HG03575 (cell line): Measurements from ENCODE around the gene KRTAP6-2.

Source experiments
- ATAC-seq: cut with Tn5 transposase; IDR thresholded peaks from one replicate; pipeline ENCODE4 v1.9.1; 2021; ENCODE audit not compliant: unreplicated experiment, insufficient number of reproducible peaks, low FRiP score; ENCODE audit errors: extremely low read depth

KRTAP6-2 gene, protein sequence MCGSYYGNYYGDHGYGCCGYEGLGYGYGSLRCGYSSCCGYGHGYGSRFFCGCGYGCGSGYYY

DNA sequence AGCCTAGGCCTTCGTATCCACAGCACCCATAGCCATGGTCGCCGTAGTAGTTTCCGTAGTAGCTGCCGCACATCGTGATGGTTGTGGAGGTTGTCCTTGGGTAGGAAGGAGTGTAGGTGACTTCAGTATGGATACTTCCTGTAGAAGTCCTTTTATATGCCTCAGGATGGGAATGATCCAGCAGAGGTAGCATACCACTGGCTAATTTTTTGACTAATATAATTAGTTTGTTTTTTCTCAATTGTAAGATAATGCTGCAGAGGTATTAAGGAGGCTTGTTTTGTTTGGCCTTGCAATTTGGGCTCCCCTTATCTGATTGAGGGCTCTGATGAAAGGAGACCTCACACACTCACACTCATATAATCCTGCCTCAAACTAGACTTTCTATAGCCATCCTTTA lies at the start of gene KRTAP6-2:
Gene KRTAP6-2, minus strand, starts transcription at position 101 of the 400 bp plus-strand sequence. Its CDS starts 28 bp downstream, at position 73.
- ATAC-seq = no peak

DNA sequence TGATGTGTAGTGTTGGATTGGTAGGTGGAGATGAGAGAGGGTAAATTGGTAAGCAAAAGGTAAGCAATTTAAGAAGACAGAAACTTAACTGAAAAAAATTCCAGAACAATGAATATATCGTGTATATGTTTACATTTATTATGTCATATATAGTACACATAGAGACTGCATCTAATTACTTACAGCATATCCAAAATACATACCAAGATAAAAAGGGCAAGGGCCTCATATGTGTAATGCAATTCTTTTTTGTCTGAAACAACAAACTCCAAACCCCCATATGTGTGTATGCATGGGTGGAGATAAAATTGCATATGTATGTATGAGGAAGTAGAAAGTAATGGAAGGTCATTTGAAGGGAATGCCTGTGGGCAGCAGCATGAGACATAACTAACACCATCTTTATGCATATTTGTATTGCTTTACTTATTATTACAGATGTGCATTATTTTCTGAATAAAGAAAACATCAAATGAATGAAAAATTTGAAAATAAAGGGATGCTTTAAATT lies 48.3 kb upstream of the KRTAP6-2 start:
- ATAC-seq = no peak

DNA sequence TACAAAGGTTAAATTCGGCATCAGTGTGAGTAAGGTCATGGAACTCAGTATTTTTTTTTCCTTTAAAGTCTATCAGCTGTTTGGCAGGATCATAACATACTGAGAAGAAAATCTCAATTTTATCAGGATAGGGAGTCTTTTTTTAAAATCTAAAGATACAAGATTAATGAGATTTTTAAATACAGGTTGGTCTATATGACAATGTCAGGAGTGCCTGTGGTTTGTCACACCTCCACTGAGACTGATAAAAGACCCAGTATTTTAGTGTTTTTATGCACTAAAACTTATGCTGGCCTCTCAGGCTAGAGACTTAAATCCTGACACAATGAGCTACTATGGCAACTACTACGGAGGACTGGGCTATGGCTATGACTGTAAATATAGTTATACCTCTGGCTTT lies 43.9 kb upstream of the KRTAP6-2 start, which contains the start of gene KRTAP20-3:
Gene KRTAP20-3, plus strand, starts transcription at position 301 of the 400 bp plus-strand sequence.
- no peak for ATAC-seq

DNA sequence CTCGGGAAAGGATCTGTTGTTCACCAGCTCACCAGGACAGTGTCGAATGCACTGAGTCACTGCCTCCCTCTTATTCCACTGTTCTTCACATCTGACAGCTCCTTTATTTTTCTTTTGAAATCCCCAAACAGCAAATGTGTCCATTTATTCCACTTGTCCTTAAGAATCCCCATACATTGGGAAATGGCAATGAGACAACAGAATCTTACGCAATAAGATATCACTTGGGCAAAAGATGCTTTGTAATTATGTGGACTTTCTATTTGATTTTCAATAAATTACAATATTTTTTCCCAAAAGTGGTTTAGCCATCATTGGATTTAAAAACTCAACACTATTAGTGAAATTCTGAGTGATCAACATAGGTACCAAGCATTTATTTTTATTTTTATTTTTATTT lies 40.0 kb upstream of the KRTAP6-2 start:
- no peak for ATAC-seq

DNA sequence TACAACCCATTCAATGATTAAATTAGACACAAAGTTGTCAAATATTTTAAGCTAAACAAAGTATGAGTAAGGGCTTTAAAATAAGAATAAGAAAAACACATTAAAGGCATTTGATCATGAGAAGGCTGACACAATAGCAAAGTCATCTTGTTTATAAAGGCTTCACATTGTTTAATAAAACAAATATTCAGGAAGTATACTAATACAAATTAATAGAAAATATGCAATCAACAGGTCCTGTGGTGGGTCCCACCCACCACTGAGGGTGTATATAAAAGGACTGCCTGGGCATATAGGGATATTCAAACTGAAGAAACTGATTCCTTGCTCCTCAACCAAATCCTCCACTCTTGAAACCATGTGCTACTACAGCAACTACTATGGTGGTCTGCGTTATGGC lies 36.2 kb upstream of the KRTAP6-2 start, which contains the start of gene KRTAP20-2:
Gene KRTAP20-2, plus strand, starts transcription at position 301 of the 400 bp plus-strand sequence. Its CDS starts 58 bp downstream, at position 359.
- no peak for ATAC-seq

DNA sequence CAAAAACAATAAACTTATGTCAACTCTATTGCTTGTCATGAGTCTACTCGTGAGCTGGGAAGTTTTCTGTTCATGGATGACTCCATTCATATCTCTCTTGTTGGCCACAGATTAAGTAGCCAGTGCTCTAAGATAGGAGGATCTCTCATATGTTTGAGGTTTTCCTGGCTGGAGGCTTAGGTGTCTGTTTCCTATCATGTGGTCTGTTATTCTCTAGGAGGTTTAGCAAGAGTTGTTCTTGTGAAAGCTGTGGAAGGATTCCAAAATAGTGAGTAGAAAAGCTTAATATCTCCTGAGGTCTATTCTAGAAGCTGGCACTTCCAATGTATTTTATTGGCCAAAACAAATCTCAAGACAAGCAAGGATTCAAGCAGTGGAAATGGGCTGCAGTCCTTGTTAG lies 30.5 kb upstream of the KRTAP6-2 start:
- no peak for ATAC-seq

DNA sequence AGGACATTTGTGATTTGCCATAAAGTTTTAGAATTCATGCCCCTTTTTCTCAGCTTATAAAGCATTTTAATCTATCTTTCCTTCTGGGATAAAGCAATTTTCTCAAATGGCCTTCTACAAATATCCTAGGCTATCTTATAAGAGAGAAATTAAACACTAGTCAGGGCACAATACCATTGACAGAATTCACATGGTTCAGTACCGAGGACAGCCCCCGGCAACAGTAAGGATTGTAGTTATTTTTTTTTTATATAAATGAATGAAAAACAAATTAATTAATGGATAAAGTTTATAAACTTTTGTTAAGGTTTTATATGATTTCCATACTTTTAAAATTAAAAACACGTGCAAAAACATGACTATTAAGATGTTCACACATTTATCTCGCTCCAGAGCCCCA lies 29.4 kb upstream of the KRTAP6-2 start:
- ATAC-seq = no peak

DNA sequence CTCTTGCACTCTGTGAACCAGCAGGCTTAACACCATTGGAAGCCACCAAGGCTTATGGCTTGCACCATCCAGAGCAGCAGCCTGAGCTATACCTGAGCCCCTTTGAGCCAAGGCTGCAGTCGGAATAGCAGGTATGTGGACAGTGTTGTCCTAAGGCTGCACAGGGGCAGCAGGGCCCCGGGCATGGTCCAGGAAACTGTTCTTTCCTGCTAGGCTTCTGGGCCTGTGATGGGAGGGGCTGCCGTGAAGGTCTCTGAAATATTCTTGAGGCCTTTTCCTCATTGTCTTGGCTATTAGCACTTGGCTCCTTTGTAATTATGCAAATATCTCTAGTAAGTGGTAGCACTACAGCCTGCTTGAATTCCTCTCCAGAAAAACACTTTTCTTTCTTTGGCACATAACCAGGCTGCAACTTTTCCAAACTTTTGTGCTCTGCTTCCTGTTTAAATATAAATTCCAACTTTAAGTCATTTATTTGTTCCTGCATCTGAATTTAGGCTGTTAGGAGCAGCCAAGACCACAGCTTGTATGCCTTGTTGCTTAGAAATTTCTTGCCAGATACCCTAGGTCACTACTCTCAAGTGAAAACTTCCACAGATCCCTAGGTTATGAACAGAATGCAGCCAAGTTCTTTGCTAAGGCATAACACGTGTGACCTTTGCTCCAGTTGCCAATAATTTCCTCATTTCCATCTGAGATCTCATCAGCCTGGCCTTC lies 26.9 kb upstream of the KRTAP6-2 start:
- no peak for ATAC-seq

DNA sequence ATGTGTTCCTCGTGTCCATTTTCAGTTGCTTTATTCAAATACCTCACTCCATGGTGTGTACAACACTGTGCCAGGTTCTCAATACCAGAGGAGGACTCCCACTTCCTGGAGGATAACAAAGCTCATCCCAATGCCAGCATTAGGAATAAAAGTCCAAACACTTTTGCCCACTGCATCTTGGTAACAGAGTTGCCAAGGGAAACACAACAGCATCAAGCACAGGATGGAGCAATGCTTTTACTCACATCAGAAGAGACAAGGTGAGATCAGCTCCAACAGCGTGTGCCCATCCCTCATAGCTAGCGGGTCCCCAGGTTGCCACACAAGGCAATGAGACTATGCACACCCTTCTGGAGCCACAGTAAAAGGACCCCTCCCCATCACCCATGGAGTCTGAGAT lies 24.7 kb upstream of the KRTAP6-2 start:
- no peak for ATAC-seq

DNA sequence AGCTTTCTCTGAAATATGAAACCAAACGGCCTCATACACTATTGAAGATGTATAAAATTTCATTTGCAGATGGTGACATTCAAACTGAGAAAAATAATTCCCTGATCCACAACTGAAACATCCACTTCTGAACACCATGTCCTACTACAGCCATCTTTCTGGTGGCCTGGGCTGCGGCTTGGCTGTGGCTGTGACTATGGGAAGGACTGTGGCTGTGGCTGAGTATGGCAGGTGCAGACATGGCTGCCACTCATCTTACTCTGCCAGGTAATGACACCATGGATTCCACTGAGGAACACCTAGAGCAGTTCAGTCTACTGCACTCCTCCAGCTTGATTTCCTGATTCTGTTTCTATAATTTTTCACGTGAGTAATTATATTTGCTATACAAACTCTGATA lies 21.8 kb upstream of the KRTAP6-2 start, which contains the start of gene KRTAP20-4:
Gene KRTAP20-4, plus strand, starts transcription at position 106 of the 400 bp plus-strand sequence.
- ATAC-seq = no peak

DNA sequence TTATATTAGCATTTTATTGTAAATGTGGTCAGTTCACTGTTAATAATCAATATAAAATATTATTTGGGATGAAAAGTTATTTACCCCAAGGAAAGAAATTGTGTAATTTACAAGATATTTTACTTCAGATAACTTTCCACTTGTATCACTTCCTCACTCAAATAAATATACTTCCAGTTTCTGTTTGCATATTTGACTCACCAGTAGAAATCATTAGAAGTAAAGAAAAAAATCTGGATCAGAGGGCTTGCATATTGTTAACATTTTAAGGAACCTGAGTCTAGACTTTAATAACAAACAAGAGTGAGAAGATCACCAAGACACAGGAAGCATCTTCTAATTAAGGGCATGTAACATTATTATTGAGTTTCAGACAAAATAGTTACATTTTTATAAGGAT lies 21.4 kb upstream of the KRTAP6-2 start:
- no peak for ATAC-seq

DNA sequence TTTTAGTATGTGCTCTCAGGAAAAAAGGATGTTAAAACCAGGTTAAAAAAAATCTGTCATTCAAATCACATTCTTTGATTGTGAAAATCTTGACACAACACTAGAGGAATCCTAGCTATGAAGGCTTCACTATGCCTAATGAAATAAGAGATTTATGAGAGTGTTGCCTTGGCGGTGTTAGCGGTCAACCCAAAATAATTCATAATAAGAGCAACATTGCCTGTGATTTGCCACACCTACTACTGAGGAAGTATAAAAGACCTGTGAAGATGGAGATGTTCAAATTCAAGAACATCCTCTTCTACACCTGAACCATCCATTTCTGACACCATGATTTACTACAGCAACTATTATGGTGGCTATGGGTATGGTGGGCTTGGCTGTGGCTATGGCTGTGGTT lies 17.4 kb upstream of the KRTAP6-2 start, which contains the start of gene KRTAP20-1:
Gene KRTAP20-1, plus strand, starts transcription at position 301 of the 400 bp plus-strand sequence. Its CDS starts 30 bp downstream, at position 331.
- ATAC-seq = no peak

DNA sequence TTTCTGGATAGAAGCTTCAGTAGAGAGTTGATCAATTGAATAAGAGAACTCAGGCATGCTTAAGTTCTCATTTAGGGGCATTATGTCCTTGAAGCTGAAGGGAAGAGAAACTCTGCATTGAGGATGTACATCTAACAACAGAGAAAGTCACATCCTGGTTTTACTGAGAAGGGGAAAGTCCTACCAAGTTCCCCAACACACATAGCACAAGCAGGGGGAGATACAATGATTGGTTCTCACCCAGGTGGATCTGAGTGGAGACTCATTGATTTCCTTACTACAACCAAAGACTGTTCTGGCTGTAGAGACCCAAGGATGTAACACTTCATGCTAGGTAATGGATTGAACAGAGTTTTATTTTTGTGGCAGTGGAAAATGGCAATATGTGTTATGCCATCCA lies 16.5 kb upstream of the KRTAP6-2 start:
- ATAC-seq = no peak

DNA sequence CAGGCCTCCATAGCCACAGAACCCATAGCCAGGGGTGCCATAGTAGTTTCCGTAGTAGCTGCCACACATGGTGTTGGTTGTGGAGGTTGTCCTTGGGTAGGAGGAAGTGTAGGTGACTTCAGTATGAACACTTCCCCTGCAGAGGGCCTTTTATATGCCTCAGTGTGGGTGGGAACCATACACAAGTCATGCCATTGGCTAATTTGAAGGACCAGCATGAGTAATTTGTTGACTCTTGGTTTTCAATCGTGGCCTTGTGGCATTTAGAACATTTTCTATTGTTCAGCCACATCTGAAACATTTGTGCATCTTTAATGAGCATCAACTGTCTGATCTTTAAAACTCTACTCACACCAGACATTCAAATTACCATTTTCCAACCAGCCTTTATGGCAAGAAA lies 15.1 kb upstream of the KRTAP6-2 start, which contains the start of gene KRTAP6-1:
Gene KRTAP6-1, minus strand, starts transcription at position 95 of the 400 bp plus-strand sequence. Its CDS starts 26 bp downstream, at position 69.
- ATAC-seq = no peak

DNA sequence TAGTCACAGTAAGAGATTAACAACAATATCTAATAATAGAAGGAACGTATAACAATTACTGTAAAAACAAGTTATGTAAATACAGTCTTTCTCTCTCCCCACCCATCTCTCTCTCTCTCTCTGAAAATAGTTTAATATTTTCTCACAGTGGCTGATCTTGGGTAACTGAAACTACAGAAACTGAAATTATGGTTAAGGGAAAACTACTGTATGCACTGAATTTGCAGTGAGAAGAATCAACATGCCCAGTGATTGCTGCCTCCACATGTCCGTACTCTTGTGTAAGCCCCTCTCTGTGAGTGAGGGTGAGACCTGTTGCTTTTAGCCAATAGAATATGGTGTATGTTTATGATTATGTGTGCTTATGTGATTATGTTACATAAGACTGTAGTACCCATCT lies 13.4 kb upstream of the KRTAP6-2 start:
- ATAC-seq = no peak

DNA sequence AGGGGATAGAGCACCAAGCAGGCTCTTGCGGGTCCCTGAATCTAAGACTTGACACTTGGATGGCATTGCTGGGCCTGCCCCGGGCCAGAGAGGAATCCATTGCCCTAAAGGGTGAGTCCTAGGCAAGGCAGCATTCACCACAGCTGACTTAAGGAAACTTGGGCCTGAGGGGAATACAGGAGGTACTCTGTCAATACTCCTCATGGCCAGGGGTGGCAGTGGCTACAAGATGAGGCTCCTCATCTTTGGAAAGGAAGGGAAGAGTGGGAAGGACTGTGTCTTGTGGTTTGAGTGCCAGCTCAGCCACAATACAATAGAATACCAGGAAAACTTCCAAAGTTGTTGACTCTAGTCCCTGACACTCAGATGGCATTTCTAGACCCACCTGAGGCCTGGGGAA lies 7.3 kb upstream of the KRTAP6-2 start:
- ATAC-seq = no peak

DNA sequence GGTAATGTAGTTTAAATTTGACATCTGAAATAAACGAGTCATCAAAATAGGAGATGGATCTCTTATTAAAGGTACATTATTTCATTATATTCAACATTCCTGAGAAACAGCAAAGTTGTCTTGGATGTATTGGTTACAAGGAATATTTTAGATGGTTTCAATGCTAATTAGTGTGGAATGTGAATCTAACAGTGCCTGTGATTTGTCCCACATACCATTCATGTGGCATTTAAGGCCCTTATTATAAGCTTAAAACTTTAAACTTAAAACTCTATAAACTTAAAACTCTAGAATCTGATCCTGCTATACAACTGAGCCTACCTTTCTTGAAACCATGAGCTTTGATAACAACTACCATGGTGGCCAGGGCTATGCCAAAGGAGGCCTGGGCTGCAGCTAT lies 2.1 kb upstream of the KRTAP6-2 start, which contains the start of gene KRTAP22-1:
Gene KRTAP22-1, plus strand, starts transcription at position 301 of the 400 bp plus-strand sequence.
- no peak for ATAC-seq

DNA sequence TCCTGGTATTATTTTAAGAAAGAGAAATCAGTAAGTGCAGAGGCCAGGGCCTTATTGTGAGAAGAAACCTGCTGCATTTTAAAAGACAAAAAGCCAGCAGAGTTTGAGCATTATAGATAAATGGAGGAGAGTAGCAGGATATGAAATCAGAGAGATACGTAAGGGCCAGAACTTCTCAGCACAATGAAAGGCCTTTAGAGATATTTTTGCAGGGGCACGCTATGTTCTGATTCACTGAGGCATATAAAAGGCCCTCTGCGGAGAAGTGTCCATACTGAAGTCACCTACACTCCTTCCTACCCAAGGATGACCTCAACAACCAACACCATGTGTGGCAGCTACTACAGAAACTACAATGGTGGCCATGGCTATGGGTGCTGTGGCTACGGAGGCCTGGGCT lies 6.6 kb downstream of the KRTAP6-2 start, which contains the start of gene KRTAP6-3:
Gene KRTAP6-3, plus strand, starts transcription at position 301 of the 400 bp plus-strand sequence. Its CDS starts 6 bp downstream, at position 307.
- no peak for ATAC-seq

DNA sequence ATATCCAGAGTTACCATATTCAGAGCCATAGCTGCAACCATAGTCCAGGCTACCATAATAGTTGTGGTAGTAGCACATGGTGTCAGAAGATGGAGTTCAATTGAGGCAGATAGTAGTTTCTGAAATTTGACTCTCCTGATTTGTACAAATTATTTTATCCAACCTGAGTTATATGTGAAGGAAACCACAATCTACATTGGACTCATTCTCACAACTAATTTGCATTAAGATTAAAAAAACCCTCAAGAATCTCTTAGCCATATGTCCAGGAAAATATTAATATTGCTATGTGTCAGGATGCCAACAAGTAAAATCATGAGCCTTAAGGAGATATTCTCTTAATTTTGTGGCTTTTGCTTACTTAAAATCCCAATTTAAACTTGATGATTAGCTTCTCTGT lies 8.4 kb downstream of the KRTAP6-2 start, which contains the start of gene KRTAP22-2:
Gene KRTAP22-2, minus strand, starts transcription at position 101 of the 400 bp plus-strand sequence.
- ATAC-seq = no peak

DNA sequence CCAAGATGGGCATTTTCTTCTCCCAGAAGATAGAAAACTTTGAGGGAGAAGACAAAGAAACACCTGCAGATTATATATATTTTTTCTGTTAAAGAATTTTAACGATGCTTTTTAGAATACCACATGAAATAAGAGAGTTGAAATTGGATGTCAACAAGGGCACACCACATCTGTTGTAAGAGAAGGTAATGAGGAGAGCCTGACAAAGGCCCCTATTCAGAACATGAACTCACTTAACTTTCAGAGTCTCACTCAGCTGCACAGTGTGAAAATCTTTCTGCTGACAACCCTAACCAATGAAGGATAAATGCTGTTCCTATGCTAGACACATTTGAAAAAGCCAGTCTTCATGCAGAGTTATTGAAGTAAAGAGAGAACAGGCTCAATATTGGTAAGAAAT lies 15.8 kb downstream of the KRTAP6-2 start:
- no peak for ATAC-seq
